Jurkat, Clone E6-1 (cell line): ENCODE results near the gene RBFOX1.

Source experiments
- DNase-seq: peaks from one replicate; pipeline ENCODE4 v3.0.0-alpha.2; 2011; ENCODE audit warnings: low read depth, low spot score
- H3K4me3 ChIP-seq: 2 replicates; pipeline ENCODE4 v1.5.1; 2011; ENCODE audit warnings: mild to moderate bottlenecking, low read length, control low read depth, moderate library complexity

The RBFOX1 gene

GRCh38 chr16:7366041-7366440, 33.4 kb downstream of the RBFOX1 start:
- H3K4me3 ChIP-seq, result no peak overlapping the region
- no peak for DNase-seq

DNA sequence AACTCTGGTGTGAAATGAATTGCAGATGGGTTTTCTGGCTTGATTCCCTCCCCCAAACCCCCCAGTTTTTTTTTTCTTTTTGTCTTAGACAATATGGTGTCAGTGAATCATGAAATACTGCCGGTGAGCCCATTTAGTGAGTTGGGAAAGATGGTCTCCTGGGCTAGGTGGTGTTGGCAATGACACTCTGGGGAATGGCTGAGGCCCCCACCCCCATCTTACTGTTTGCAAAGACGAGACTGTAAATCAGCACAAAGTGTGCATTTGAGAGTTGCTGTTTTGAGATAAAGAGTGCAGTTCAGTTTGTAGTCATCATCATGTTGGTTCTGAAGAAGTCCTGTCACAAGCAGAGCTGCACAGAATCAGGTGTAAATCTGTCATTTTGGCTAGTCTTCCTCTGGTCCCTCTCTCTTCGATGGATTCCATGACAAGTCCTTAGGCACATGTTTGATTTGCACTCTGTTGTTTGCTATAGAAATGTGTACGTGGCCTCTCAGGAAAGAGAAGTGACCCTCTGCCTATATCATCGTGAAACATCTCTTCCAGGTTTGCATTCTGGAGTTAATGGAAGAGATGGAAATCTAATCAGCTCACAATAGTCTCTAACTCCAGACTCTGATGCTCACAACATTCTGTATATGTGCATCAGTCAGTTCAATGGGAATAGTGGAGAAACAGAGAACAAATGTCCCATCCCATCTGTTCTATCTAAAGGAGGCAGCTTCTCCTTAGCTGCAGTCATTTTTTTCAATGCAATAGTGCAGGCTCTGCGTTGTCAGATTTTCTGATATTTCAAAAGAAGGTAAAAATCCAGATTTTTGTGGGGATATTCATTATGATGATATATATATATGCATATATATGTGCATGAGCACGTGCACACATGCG, 34.6 kb downstream of the RBFOX1 start:
- no peak for DNase-seq
- H3K4me3 ChIP-seq, result no peak overlapping the region

DNA sequence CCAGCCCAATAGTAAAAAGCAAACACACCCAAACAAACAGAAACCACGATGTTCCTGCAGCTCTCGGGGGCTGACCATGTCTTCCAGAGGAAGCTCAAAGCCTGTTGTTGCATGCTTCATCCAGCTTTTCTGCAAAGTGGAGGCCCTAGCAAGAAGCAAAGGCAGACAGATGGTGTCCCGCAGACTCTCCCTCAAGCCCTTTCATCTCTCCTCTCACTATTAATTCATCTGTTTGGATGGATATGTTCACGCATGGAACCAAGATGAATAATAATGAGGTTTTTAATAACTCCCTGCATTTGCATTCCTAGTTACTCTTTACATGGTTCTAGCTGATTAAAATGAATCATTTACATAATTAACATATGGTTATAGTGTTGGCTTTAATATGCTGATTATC, 36.6 kb downstream of the RBFOX1 start:
- DNase-seq, result no peak
- no peak overlapping the region for H3K4me3 ChIP-seq

DNA sequence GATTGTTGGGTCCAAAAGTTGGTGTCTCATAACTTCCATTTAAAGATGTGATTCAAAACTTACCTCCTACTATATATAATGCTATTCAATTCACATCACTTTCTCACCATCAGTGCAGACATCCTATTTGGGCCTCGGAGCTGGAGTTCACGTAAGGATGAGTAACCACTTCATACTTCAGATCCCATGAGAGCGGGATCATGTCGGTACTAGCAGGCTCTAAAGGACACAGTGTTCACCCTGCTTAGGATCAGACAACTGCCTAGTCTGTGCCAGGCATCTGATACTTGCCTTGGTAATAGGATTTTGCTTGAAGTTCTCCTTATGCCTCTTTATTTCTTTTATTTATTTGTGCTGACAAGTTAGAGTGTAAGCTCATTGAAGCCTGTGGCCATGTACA, 39.5 kb downstream of the RBFOX1 start:
- H3K4me3 ChIP-seq, result no peak overlapping the region
- DNase-seq, result no peak

DNA sequence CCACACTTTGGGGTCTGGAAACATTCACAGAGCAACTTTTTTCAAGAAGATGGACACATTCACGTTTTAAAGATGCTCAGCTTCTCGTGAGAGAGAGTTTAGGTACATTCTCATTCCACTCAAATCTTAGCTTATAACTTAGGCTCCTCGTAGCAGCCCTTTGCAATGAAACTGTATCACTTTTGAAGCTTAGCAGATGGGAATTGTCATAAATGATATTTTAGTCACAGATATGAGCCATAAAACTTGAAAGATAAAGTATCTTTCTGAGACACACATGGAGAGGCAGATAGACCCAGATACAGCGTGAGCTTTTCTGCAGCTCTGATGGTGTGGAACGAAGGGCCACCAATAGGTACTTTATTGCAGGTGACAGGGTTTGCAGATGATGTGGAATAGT, 41.1 kb downstream of the RBFOX1 start:
- no peak for DNase-seq
- H3K4me3 ChIP-seq, result no peak overlapping the region

- no peak for DNase-seq
- no peak overlapping the region for H3K4me3 ChIP-seq
Measured at GRCh38 chr16:7374614-7375174, 42.0 kb downstream of the RBFOX1 start.

DNA sequence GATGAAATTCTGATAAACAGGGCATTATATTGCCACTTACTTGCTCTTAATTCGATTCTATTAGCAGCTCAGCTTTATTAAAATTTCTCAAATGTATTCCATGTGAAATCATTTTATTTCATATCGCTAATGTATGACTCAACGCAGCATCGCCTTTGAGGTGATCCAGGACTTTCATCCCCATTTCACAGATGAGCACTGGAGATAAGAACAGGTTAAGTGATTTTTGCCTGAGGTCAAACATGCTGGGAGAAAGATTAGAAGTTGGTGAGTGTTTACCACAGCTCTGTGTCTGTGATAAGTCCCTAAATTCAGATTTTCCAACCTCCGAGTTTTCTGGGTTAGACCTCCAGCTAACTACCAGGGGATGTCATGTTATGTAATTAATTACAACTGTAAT, 43.6 kb downstream of the RBFOX1 start:
- H3K4me3 ChIP-seq, result no peak overlapping the region
- no peak for DNase-seq

DNA sequence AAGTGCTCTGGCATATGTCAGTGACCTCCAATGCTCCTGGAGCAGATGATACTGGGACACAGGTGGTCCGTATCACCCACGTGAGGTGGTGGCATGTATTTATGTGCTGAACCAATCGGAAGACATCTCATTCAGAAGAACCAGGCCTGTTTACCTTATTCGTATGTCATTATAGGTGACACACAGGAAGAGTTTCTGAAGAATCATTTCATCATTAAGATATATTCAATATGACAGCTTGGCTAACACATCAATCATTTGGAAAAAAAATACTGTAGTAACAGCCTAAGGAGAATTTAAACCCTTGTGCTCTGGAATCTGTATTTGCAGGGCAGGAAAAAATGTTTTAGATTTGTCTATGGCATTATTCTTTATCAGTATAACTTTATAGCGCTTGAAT, 44.6 kb downstream of the RBFOX1 start:
- no peak for DNase-seq
- H3K4me3 ChIP-seq, result no peak overlapping the region

DNA sequence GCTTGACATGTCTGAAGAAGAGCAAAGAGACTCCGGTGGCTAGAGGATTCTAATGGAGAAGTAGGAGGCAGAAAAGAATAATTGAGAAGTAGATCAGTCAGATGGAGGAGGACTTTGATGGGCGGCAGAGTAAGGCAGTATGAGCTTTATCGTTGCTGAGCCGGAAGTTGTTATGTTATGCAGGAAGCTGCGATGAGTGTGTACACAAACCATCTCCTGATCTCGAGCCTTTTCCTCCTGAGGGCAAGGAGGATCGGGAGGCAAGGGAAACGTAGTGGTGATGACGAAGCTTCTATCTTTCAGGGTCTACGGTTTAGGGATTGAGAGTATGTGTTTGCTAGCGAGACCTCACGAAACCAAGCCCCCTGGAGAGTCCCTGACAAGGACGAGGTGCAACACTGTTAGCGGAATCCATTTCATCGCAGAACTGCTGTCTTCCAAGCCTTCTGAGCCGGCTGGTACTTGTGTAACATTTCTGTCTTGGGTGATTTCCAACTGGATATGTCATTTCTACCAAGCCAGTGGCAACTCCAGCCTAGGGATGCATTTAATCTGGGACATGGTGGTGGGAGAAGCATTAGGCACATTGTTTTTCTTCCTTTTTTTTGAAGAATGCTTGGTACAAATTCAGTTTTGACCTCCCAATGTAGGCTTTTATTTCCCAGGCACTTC, 45.5 kb downstream of the RBFOX1 start:
- H3K4me3 ChIP-seq, result no peak overlapping the region
- no peak for DNase-seq

DNA sequence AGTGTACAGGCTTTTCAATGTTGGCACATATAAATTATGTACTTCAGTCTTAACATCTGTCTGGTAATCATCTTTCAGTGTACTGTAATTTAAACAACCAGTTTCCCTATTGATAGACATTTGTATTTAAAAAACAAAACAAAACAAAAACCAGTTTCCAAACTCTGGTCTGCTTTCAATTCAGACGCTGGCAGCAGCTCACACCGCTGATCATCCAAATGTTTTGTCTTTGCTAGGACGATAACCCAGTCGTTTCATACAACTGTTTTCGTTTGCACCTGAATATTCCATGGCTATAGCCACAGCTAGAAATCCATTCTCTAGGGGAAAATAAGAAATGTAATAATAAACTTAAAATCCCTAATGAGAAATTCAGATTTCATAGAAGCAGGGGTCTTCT, 47.8 kb downstream of the RBFOX1 start:
- DNase-seq, result no peak
- H3K4me3 ChIP-seq, result no peak overlapping the region

DNA sequence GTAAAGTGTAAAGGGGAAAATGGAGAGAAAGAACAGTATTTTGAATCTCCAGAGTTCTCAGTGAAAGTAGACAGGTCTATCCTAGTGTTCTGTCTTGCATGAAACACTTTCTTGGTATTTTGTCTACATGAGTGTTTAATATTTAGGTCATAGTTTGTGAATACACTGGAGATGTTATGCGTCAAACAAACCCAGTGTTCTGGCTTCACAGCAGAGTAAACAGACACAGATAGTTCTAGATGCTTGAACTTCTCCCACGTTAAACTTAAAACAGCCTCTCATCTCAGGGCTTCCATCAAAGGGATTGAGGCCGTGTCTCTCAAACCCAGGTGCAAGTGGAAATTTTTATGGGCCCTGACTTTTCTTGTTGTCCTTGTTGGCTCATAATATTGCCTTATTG, 48.3 kb downstream of the RBFOX1 start:
- no peak for DNase-seq
- H3K4me3 ChIP-seq, result no peak overlapping the region

DNA sequence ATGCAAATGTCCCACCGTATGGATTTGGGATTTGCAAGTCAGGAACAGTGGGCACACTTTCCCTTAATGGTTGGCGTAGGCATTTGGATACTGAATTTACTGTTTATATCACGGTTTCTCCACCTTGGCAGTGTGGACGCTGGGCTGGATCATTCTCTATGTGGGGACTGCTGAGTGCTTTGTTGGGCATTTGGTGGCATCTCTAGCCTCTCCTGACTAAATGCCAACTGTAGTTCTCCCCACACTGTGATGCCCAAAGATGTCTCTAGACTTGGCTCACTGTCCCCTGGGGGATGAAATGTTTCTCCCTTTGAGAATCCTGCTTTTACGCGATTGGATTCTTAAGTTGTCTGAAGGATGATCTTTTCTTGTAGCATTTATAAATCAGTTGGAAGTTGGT, 49.0 kb downstream of the RBFOX1 start:
- DNase-seq, result no peak
- no peak overlapping the region for H3K4me3 ChIP-seq

DNA sequence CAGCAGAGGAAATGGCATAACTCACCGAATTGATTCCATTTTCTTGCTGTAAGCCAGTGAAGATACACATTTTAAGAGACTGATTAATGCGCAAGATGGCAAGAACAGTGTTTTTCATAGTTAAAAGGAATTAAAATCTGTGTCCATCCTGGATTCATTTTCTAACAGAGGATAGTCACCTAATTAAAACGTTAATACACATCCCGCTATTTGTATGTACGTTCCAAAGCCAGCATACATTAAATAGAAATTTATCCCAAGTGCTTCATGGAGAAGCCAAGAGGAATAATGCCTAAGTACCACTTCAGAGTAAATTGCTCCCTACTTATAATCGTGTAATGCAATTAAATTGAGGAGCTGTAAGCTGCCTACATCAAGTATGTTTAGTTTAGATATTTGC, 49.9 kb downstream of the RBFOX1 start:
- H3K4me3 ChIP-seq, result no peak overlapping the region
- DNase-seq, result no peak

DNA sequence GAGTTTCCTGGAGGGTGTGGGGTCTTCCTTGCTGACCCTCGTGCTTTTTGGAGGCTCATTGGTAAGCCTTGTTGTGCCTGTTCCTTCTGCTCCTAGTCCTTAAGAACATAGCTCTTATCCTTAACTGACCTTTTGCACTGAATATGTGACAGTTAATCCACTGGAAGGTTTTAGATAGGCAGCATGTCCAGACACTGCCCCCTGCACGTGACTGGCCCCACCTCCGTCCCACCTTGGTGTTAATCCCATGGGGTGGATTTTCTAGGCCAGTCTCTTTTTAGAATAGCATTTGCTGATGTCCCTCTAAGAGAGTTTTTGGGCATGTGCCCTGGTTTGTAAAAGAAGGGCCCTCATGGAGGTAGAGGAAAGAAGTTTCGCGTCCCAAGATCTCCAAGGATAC, 58.3 kb downstream of the RBFOX1 start:
- DNase-seq, result no peak
- no peak overlapping the region for H3K4me3 ChIP-seq

GRCh38 chr16:7391694-7392093, 59.0 kb downstream of the RBFOX1 start:
- H3K4me3 ChIP-seq, result no peak overlapping the region
- no peak for DNase-seq

DNA sequence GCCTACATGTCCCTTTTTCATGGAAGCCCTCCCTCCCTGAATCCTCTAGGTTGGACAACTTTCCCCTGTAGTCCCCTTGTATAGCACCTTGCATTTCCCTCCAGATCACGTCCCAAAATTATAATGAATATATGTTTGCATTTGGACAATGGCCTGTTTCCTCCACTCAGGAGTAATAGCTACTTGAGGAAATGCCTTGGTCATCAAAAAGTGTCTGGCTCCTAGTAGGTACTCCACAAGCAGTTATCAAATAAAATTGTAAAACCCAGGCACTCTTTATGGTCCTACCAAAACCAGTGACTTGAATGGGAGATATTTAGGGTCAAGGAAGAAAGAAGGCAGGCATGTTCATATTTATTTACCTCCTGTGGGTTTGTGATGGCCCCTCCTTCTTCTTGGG, 59.6 kb downstream of the RBFOX1 start:
- DNase-seq, result no peak
- H3K4me3 ChIP-seq, result no peak overlapping the region

DNA sequence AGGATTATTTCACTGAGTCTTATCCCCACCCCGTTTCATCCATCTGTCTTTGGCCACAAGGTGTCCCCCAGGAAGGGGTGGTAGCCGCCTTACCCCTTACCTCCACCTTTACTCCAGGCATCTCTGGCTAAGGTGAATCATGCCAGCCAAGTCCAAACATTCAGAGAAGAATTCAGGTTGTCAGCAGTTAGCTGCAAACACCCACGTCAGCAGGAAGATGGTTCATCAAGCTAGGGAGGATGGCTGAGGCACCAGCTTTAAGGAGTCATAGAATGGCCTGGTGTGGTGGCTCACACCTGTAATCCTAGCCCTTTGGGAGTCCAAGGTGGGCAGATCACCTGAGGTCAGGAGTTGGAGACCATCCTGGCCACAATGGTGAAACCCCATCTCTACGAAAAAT, 61.0 kb downstream of the RBFOX1 start:
- DNase-seq, result no peak

DNA sequence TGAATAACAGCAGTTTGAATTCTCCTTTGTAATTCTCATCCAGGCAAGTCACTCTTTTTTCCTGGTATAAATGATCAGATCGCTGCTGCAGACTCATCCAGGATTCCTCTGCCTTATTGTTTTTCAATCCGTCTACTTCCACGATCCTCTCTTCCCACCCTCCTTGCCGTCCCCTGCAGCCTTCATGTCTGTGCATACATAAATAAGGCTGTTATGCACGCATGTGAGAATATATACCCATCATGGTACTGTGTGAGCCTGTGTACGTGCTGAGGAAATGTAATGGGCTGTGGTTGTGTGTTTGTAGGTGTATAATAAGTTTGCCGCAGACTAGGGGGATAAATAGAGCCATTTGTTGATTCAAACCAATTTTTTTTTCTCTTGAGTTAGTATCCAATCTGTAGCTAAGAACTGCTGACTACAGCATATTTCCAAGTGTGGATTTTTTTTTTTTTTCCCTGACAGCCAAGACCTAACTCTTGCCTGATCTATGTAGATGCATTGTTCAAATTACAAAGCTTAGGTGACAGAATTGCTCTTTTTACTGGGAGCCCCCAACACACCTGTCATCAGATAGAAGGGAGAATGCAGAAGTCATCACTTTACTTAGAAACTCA, 62.2 kb downstream of the RBFOX1 start:
- H3K4me3 ChIP-seq, result no peak overlapping the region
- DNase-seq, result no peak

More for the DNA sequence above, 61.0 kb downstream of the RBFOX1 start:
- H3K4me3 ChIP-seq, result no peak overlapping the region

DNA sequence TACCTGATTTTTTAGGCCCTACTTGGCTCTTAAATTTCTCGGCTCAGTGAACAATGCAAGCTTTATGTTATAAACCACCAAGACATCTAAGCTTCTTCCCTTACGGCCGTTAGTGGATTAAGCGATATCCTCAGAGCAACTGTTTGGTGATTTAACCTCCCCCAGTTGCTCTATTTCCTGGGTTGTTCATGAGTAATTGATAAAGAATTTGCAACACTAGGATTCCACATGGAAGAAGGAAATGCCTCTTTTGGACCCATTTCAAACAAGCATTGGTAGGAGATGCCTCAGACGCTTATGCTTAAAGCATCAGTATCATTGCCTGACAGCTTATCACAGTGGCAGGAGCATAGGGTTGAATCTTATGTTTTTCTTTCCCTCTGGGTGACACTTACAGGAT, 65.3 kb downstream of the RBFOX1 start:
- DNase-seq, result no peak
- no peak overlapping the region for H3K4me3 ChIP-seq

DNA sequence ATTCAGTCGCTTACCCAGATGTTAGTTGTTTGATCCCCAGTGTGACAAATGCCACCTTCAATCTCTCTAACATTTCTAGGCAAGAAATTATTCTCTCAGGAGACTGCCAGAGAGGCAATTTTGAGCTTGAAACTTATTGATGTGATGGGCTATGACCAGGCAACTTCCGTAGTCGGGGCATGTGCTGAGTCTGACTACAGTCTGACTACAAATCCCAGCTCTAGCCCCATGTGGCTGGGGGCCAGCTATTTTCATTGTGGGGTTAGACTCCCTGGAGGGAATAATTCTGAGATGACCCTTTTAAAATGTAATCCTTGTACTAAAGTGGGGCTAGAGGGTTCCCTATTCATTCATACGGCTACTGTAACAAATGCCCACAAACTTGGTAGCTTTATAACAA, 65.9 kb downstream of the RBFOX1 start:
- DNase-seq, result no peak
- H3K4me3 ChIP-seq, result no peak overlapping the region
